ENCODE results near the gene NT5M.
A peak's percentile ranks its signal among the peaks of the same experiment; 100 is the strongest.

The NT5M gene

GRCh38 chr17:17356149-17356930 lies 53.2 kb downstream of the NT5M start:
- peak; percentile 70 for DNase-seq

GRCh38 chr17:17356931-17357270 lies 53.7 kb downstream of the NT5M start:
- no peak for DNase-seq

DNA sequence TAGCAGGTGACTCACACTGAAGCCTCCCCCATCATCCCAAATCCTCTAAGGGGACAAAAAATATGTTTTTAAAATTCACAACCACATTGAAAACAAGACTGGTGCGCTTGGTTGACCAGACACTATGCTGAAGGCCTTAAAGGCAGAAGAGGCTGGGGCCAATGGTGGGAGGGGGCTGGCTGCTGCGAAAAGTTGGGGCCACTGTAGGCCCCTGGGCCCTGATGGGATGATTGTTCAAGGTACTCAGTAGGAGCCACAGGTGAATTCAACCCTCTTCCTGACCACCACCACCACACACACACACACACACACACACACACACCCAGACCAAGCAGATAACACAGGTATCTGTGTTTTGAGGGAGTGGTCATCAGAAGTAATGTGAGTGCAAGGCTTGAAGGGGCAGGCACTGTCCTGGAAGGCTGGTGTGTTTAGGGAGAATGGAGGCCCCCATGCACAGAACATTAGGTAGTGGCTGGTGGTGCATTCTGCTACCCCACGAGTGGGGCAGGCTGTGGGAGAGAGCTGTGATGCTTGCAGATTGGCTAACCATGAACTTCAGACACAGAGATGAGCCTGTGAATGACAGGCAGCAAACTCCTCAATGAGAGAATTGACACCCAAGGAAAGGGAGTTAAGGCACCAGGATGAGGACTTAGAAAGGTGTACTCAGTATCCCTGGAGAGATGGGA lies 55.0 kb downstream of the NT5M start:
- DNase-seq = no peak

DNA sequence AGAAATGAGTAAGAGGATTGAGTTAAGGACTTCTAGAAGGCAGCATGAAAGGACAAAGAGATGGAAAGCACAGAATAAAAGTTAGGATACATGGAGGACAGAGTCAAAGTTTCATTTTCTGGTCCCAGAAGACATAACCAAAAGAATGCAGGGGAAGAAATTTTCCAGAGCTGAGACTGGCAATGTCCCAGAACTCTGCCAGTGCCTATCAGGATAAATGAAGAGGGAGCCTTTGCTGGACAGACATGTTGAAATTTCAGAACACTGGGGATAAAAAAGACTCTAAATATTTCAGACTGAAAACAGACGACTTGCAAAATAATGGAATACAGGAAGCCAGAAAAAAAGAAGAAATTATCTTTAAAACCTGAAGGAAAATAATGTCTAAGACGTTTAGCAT lies 55.7 kb downstream of the NT5M start:
- no peak for DNase-seq

- no peak for DNase-seq
These were observed 56.1 kb downstream of the NT5M start for GRCh38 chr17:17359271-17359670.

GRCh38 chr17:17360087-17360730 lies 57.0 kb downstream of the NT5M start:
- DNase-seq = no peak

DNA sequence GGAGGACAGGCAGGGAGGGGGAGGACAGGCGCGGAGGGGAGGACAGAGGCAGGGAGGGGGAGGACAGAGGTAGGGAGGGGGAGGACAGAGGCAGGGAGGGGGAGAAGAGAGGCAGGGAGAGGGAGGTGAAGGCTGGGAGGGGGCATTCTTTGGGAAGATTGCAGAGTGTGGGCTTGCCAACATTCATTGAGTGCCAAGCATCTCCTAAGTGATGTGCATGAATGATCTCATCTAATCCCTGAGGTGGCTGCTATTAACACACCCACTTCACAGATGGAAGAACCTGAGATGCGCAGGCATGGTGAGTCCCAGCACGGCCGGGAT lies 58.3 kb downstream of the NT5M start:
- DNase-seq = no peak

GRCh38 chr17:17361867-17362539 lies 58.8 kb downstream of the NT5M start:
- DNase-seq = no peak

DNA sequence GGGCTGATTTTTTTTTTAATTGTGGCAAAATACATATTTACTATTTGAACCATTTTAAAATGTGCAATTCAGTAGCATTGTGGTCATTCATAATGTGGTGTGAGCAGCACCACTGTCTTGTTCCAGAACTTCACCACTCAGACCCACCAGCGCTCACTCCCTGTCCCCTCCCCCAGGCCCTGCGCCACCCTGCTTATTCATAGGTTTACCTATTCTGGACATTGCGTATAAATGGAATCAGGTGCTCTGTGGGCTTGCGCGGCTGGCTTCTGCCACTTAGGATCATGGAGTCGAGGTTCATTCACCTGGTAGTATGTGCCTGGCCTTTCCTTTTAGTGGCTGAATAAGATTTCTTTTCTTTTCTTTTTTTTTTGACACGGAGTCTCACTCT lies 59.4 kb downstream of the NT5M start:
- DNase-seq = no peak

DNA sequence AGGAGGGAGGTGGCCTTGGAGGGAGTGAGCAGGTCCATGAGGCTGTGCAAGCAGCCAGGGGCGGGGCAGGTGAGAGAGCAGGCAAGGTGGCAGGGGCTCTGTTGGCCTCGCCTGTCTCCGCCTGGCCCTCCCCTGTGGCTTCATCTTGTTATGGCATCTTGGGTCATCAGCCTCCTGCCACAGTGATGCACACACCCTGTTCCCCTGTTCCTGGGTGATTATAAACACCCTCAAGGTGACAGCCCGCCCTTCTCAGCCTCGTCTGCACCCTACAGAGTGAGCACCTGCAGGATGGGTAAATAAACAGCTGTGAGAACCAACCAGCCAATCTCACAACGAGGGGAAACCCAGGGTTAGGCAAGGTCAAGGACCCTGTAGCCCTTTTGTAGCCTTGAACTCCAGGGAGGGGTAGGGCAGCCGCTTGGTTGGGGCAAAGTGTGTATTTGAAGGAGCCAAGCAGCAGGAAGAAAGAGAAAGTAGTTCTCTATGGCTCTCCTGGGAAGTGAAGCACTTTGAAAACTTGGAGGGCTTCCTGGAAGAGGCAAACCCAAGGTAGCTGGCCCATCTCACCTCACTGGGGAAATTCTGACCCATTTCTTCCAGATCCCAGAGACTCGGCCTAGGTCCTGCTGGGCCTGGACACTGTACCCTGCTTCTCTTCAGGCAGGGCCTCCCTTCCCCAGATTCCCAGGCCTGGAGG lies 60.6 kb downstream of the NT5M start:
- no peak for DNase-seq

DNA sequence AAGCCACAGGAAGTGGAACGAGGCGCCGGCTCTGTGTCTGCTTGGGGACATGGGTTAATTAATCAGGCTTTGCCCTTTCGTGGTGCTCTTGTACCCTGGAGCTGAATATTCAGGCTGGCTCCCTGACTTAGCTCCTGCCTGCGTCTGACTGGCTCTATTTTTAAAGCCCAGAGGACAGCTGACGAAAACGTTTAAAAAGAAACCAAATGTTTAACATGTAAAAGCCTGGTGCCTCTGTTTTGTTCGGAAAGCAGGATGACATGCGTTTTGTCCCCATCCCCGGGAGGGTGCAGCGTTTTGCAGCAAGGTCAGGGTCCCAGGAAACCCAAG lies 61.1 kb downstream of the NT5M start:
- no peak for DNase-seq

DNA sequence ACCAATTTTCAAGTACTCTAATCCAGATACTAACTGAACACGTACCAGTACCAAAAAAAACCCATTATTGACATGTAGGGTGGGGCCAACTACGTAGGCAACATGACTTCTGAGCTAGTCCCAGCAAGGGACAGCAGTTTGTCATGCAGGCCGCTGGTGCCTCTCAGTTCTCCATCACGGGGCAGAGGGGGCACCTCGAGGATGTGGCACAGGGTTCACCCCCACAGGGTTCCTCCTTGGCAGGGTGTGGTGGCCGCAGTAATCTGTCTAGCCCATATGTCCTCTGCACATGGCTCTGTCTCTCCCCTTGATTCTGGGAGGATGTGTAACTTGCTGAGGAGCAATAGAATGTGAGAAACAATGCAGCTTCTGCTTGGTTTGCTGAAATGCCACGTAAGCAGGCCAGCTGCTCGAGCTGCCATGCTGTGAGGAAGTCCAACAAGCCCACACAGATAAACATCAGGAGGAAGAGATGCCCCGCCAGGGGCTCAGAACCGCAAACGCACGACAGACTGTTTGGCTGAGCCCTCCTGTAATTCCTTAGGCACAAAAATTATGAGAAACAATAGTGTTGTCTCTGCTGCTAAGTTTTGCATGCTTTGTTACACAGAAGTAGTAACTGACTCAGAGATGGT lies 62.4 kb downstream of the NT5M start:
- no peak for DNase-seq

- no peak for DNase-seq
These were observed 63.1 kb downstream of the NT5M start for GRCh38 chr17:17366235-17366634.

- peak; percentile 54 for DNase-seq
These were observed 64.0 kb downstream of the NT5M start for GRCh38 chr17:17366941-17367875.

DNA sequence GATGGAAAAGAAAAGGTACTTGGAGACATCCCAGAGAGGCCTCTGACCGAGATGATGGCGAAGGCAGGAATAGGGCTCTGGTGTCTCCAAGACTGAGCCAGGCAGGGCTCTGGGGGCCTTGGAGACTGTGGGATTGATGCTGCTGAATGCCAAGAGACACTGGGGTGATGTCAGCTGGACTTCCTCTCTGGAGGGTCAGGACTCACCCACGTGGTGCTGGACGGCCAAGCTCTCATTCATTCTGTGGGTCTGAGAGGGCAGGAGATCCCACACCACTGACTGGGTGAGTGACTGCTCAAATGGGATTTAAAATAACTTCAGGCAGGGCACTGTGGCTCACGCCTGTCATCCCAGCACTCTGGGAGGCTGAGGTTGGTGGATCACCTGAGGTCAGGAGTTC lies 64.8 kb downstream of the NT5M start:
- DNase-seq = no peak

DNA sequence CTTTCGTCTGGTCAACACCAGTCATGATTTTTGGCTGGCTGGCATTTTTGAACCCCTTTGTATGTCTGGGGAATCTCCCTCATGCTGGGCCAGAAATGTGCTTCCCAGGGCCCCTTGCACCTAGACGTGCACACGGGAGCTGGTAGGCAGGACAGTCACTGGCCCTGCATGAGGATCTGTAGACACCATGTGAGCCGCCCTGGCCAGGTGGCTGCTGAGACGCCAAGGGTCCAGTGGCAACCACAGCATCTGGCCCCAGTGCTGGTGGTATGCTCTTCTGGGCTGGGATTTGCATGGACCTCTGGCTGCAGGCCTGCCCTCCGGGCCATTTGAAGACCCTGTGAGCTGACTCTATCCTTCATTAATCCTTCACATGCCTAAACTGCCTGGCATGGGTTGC lies 67.5 kb downstream of the NT5M start:
- no peak for DNase-seq

DNA sequence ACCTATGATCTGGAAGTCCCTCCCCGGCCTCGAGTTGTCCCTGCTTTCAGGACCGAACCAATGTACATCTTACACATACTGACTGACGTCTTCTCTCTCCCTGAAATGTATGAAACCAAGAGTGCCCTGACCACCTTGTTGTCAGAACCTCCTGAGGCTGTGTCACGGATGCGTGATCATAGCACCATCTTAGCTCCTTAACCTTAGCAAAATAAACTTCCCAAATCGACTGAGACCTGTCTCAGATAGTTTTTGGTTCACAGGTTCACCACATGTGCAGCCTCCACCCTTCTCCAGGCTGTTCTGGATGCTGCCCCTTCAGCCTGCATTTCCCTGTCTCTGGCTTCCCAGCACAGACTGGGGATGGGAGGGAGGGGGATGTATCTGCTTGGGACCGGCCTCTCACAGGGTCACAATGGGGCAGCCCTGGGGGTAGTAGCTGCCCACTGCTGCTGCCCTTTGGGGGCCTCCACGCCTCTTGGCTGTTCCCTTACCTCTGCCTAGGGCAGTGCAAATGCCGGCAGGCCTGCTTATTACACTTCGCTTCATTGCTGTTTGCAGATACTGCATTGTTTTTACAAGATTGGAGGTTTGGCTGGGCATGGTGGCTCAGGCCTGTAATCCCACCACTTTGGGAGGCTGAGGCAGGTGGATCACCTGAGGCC lies 69.8 kb downstream of the NT5M start:
- DNase-seq = no peak

DNA sequence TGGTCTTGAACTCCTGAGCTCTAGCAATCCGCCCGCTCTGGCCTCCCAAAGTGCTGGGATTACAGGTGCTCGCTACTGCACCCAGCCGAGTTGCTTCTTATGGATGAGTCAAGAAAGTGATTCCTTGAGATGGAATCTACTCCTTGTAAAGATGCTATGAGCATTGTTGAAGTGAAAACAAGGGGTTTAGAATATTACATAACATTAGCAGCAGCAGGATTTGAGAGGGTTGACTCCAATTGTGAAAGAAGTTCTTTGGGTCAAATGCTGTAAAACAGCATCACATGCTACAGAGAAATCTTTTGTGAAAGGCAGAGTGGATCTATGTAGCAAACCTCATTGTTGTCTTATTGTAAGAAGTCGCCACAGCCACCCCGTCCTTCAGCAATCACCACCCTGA lies 72.7 kb downstream of the NT5M start:
- DNase-seq = peak; percentile 40

- no peak for DNase-seq
These were observed 73.2 kb downstream of the NT5M start for GRCh38 chr17:17376362-17376761.

DNA sequence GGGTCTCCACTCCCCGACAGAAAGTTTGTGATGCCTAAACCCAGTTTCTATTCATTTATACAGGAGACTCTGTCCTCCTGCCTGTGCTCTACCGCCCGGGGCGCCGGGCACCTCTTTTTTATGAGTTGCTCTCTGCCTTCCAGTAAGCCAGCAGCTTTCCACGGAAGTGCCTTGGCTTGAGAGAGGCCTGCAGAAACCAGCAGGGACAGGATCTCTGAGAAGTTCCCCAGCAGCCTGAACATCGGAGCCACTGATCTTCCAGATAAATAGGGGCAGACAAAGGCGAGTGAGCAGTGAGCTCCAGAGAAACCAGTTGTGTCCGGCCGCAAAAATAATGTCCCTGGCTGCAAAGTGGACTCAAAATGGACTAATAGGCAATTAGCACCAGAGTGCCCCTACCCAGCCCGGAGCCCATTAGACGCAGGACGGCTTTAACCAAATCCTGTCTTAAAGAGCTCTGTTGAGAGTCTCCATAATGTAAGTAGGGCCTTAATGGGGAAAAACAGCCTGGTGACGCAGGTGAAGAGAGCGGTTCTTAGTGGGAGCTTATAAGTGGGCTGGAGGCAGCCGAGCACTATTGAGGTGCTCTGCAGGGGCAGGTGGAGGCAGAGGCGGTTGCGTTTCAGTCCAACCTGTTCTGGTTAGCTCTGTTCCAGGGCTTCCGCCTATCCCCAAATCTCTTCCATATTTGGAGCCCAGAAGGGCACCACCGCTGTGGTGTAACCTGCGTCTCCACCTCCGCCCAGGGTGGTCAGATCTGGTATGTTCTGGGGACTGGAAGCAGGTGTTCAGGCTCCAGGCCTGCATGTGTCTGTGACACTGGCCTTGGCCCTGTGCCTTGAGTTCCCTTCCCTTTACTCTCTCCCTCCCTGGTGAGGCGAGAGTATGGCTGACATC lies 74.1 kb downstream of the NT5M start:
- no peak for DNase-seq
